Activated CD8-positive, alpha-beta T cell treated with anti-CD3 and anti-CD28 coated beads for 36 hours (primary cell): ENCODE measurements around the gene MPV17L. TPM values are rescaled to one million over a fixed set of nuclear protein-coding genes. Genes with fewer than 3 reads are reported as not detected.

ENCODE experiments used
- ATAC-seq: fragments of 200-7000 bp; cut with Tn5 transposase; one replicate; pipeline ENCODE4 v1.10.0; 2021; ENCODE audit warnings: mild to moderate bottlenecking, moderate library complexity
- CTCF ChIA-PET: fragments of 350-600 bp; sonication (Branson Sonifier 250); formaldehyde crosslinking; loops from one replicate; lab custom pipeline; 2021; ENCODE audit warnings: antibody characterized with exemption; lab: Charles Lee
- POLR2A ChIA-PET: fragments of 350-600 bp; sonication (Branson Sonifier 250); formaldehyde crosslinking; loops from one replicate; lab custom pipeline; 2021; ENCODE audit warnings: antibody characterized with exemption; lab: Charles Lee
- DNase-seq: peaks from one replicate; pipeline ENCODE4 v3.0.0-alpha.2; 2020
- H3K27ac Mint-ChIP-seq: one replicate; pipeline ENCODE4 v1.8.0; 2021; ENCODE audit warnings: mild to moderate bottlenecking, mixed read lengths
- H3K27me3 Mint-ChIP-seq: one replicate; pipeline ENCODE4 v1.8.0; 2021; ENCODE audit warnings: mixed read lengths
- H3K36me3 Mint-ChIP-seq: one replicate; pipeline ENCODE4 v1.8.0; 2021; ENCODE audit warnings: low read depth, mixed read lengths
- H3K4me1 Mint-ChIP-seq: one replicate; pipeline ENCODE4 v1.8.0; 2021; ENCODE audit warnings: low read depth, mixed read lengths
- H3K4me3 Mint-ChIP-seq: one replicate; pipeline ENCODE4 v1.8.0; 2021; ENCODE audit warnings: mild to moderate bottlenecking, moderate library complexity, mixed read lengths
- H3K9me3 Mint-ChIP-seq: one replicate; pipeline ENCODE4 v1.8.0; 2021; ENCODE audit warnings: mixed read lengths
- intact Hi-C: fragments of 100-400 bp; cut with micrococcal nuclease; formaldehyde crosslinking; loops from one replicate; pipeline ENCODE4 v1.10.0; 2022
- total RNA-seq, 2 experiments: library from RNA; stranded (reverse); gene quantifications; one replicate each; pipeline ENCODE4 v1.2.3, GENCODE V29; 2021
- TF ChIP-seq, protein P1 (sequence below): fragments of 200-600 bp; IDR thresholded peaks from one replicate; pipeline ENCODE4 v1.8.0; 2022; ENCODE audit warnings: antibody characterized with exemption, mild to moderate bottlenecking

MPV17L gene
- total RNA-seq, 2 experiments from 2014 or later, result 0.20 to 0.47 TPM

DNA sequence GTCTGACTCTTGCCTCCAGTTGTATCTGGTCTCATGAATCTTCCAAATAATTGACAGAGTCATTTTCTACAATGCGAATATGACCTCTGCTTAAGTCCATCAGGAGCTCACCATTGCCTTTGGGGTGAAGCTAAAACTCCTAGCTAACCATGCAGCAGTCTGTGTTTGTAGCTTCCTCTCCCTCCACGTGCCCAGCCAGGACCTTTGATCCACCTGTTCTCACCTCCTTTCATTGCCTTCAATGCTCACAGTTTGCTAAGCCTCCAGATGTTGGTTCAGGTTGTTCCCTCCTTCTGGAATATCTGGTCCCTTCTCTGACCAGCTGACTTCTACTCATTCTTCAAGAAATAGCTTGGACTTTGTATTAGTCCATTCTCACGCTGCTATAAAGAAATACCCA is 61.8 kb downstream of the MPV17L start:
- CTCF ChIA-PET, result interaction anchor here (0.6 kb wide), 1 partner anchor 19 kb away, joined by 3 read pairs; no protein-coding TSS in a partner anchor
- Mint-ChIP-seq H3K4me1 (no peaks in the 10 kb centered on the region), H3K9me3 (no peaks in the 10 kb centered on the region), H3K27ac (no peak overlapping the region), H3K27me3 (peaks cover 5% of the 10 kb centered on the region), H3K36me3 (no peaks in the 10 kb centered on the region), H3K4me3 (no peak overlapping the region)
- TF ChIP-seq, protein P1, sequence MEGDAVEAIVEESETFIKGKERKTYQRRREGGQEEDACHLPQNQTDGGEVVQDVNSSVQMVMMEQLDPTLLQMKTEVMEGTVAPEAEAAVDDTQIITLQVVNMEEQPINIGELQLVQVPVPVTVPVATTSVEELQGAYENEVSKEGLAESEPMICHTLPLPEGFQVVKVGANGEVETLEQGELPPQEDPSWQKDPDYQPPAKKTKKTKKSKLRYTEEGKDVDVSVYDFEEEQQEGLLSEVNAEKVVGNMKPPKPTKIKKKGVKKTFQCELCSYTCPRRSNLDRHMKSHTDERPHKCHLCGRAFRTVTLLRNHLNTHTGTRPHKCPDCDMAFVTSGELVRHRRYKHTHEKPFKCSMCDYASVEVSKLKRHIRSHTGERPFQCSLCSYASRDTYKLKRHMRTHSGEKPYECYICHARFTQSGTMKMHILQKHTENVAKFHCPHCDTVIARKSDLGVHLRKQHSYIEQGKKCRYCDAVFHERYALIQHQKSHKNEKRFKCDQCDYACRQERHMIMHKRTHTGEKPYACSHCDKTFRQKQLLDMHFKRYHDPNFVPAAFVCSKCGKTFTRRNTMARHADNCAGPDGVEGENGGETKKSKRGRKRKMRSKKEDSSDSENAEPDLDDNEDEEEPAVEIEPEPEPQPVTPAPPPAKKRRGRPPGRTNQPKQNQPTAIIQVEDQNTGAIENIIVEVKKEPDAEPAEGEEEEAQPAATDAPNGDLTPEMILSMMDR, result no peak
- no peak for DNase-seq
- intact Hi-C loops, result no loop called here
- ATAC-seq, result no peak
- POLR2A ChIA-PET, result no interaction called here

DNA sequence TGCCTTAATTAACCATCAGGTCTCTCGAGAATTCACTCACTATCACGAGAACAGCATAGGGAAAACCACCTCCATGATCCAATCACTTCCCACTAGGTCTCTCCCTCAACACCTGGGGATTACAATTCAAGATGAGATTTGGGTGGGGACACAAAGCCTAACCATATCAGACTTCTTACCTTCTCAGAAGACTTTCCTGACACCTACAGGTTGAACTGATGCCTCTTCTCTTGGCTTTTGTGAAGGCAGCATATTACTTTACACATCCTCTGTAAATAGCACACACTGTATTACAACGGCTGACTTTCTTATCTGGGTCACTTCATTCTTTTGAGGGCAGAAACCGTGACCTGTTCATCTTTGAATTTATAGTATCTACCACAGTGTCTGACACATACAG is 62.4 kb downstream of the MPV17L start:
- intact Hi-C loops, result no loop called here
- ATAC-seq (no peak), DNase-seq (no peak)
- ChIA-PET POLR2A (no interaction called here), CTCF (interaction anchor here (1.1 kb wide), 1 partner anchor 8 kb away, joined by 4 read pairs; no protein-coding TSS in a partner anchor)
- H3K27ac Mint-ChIP-seq, result no peak overlapping the region
- no peaks in the 10 kb centered on the region for H3K36me3 Mint-ChIP-seq
- H3K27me3 Mint-ChIP-seq, result peaks cover 5% of the 10 kb centered on the region
- H3K4me1 Mint-ChIP-seq, result no peaks in the 10 kb centered on the region
- H3K4me3 Mint-ChIP-seq, result no peak overlapping the region
- H3K9me3 Mint-ChIP-seq, result no peaks in the 10 kb centered on the region
- TF ChIP-seq, protein P1, result no peak

DNA sequence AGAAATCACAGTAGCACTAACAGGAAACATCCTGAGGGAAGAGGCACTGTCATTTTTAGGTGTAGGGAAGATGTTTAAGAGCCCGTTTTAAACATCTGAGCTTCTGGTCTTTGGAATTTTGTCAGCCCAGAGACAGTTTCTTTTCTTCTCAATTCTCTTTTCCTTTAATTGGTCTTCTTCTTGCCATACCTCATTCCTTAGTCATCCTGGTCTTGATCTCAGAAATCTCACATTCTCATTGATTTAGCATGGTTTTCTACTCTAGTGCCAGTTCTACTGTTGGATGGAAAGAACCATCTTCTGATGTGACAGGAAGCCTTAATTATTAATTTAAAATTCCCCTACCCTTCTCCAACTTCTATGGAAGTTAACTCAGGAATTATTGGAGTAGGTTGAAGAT is 64.2 kb downstream of the MPV17L start:
- Mint-ChIP-seq H3K36me3 (no peaks in the 10 kb centered on the region), H3K27me3 (peaks cover 2% of the 10 kb centered on the region), H3K9me3 (no peaks in the 10 kb centered on the region), H3K4me1 (no peaks in the 10 kb centered on the region), H3K27ac (no peak overlapping the region), H3K4me3 (no peak overlapping the region)
- no peak for ATAC-seq
- intact Hi-C loops, result no loop called here
- CTCF ChIA-PET, result no interaction called here
- TF ChIP-seq, protein P1, result no peak
- POLR2A ChIA-PET, result no interaction called here
- no peak for DNase-seq

DNA sequence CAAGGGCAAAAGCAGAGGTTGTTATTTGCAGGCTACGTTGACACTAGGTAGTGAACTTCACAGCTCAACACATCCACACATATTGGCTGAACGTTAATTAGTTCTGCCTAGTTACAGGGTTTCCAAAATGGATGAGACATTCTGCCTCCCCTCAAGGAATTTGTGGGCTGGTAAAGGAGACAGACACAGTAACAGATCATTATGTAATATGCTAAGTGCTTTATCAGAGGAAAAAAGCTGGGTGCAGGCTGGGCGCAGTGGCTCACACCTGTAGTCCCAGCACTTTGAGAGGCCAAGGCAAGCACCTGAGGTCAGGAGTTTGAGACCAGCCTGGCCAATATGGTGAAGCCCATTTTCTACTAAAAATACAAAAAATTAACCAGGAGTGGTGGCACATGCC is 65.0 kb downstream of the MPV17L start:
- TF ChIP-seq, protein P1, result no peak
- peaks cover 2% of the 10 kb centered on the region for H3K27me3 Mint-ChIP-seq
- no peak overlapping the region for H3K27ac Mint-ChIP-seq
- no peak overlapping the region for H3K4me3 Mint-ChIP-seq
- no peaks in the 10 kb centered on the region for H3K36me3 Mint-ChIP-seq
- no peaks in the 10 kb centered on the region for H3K9me3 Mint-ChIP-seq
- ChIA-PET CTCF (no interaction called here), POLR2A (no interaction called here)
- intact Hi-C loops, result no loop called here
- no peaks in the 10 kb centered on the region for H3K4me1 Mint-ChIP-seq
- ATAC-seq, result no peak
- no peak for DNase-seq

DNA sequence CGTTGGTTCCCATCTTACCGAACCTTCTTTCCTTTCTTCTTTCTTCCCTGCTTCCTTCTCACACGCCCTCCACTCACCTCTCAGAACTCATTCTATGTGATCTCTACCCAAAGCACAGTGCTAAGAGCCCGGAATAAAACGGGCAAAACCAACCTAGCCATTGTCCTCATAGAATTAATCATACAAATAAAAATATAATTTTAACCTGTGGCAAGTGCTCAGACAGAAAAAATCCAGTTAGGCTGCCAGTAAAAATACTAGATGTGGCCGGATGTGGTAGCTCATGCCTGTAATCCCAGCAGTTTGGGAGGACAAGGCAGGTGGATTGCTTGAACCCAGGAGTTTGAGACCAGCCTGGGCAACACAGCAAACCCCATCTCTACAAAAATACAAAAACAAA is 65.8 kb downstream of the MPV17L start:
- ATAC-seq (no peak), DNase-seq (no peak)
- TF ChIP-seq, protein P1, result no peak
- H3K9me3 Mint-ChIP-seq, result no peaks in the 10 kb centered on the region
- H3K27ac Mint-ChIP-seq, result no peak overlapping the region
- H3K36me3 Mint-ChIP-seq, result no peaks in the 10 kb centered on the region
- POLR2A ChIA-PET, result no interaction called here
- CTCF ChIA-PET, result no interaction called here
- peaks cover 2% of the 10 kb centered on the region for H3K27me3 Mint-ChIP-seq
- H3K4me3 Mint-ChIP-seq, result no peak overlapping the region
- no peaks in the 10 kb centered on the region for H3K4me1 Mint-ChIP-seq
- intact Hi-C loops, result no loop called here

Other genes with a start within 250 kb of the MPV17L start
- 1 to 10 TPM in 1 of 2 experiments, under 1 TPM in 1; 0.40 to 2.8 TPM for gene NPIPA5, start 17.5 kb upstream of the MPV17L start, total RNA-seq
- 10 to 100 TPM; 14.0 to 14.1 TPM for gene BMERB1, start 38.8 kb downstream of the MPV17L start, total RNA-seq
- gene MARF1, start 247.4 kb downstream of the MPV17L start, total RNA-seq, result 10 to 100 TPM; 55.7 to 56.0 TPM